H54 (cell line): ENCODE data around the gene WDCP.

ENCODE experiments used
- DNase-seq: peaks from one replicate; pipeline ENCODE4 v3.0.0; 2011; ENCODE audit warnings: low spot score, mixed read lengths; ENCODE audit not compliant: insufficient read length
- FAIRE-seq: peaks from 3 replicates; lab custom pipeline; 2011; peaks lifted over from hg19 to GRCh38; lab: Jason Lieb, UNC
- POLR2A ChIP-seq: IDR thresholded peaks from 2 replicates; pipeline ENCODE4 v1.6.1; 2011; ENCODE audit warnings: low read depth, mild to moderate bottlenecking, low read length

WDCP gene

DNA sequence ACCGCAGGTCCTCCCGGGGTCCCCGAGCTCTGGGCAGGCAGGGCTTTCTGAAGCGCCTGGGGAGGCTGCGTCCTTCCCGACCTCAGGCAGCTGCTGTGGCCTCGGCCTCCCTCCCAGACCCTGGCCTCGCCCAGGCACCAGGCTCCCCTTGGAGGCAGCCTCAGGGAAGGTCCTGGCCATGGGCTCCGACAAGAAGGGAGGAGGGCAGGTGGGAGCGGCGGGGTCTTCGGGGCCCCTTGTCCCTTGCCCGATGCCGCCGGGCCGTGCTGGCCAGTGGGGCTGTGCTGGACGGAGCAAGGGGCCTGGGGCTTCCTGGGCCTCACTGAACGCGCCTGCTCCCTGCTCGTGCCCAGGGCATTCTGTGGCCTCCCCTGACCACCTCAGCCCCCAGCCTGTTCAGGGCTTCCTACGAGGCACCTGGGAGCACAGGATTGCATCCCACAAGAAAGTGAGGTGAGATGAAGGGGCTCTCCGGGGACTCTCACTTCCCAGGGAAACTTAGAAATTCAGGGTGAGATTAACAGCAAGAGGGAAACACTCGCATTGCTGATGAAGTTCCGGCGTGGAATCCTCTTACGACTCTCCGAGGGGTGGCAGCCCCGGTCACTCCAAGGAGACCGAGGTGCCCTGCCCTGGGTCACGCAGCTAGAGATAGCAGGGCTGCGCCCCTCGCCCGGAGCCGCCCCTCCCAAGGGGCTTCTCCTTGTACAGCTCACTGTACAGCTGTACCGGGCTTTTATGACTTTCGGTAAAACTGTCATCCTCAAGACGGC is 36.5 kb downstream of the WDCP start:
- FAIRE-seq (no peak), DNase-seq (no peak)
- no peak for TF ChIP-seq POLR2A

GRCh38 chr2:24009680-24010476 is 37.3 kb downstream of the WDCP start, which contains the start of gene MFSD2B:
Gene MFSD2B, plus strand, starts transcription at chr2:24010085. Its CDS starts 12 bp downstream, at chr2:24010097.
- TF ChIP-seq POLR2A: no peak
- FAIRE-seq: no peak
- DNase-seq: no peak

- FAIRE-seq (no peak), DNase-seq (no peak)
- TF ChIP-seq POLR2A: no peak
Observed at GRCh38 chr2:24009367-24009679, 37.9 kb downstream of the WDCP start.

- TF ChIP-seq POLR2A: no peak
- no peak for DNase-seq
- FAIRE-seq: no peak
Observed at GRCh38 chr2:24008672-24009366, 38.4 kb downstream of the WDCP start.

DNA sequence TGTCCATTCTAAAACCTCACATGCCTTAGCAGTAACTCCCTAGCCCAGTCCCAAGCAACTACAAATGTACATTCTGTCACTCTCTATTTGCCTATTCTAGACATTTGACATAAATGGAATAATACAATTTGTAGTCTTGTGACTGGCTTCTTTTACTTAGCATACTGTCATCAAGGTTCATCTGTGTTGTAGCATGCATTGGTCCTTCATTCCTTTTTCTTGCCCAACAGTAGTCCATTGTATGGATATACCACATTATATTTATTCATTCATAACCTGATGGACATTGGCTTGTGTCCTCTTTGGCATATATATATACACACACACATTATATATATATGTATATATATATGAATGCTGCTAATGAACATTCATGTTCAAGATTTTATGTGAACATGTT is 39.5 kb downstream of the WDCP start:
- no peak for FAIRE-seq
- no peak for TF ChIP-seq POLR2A
- DNase-seq: no peak

DNA sequence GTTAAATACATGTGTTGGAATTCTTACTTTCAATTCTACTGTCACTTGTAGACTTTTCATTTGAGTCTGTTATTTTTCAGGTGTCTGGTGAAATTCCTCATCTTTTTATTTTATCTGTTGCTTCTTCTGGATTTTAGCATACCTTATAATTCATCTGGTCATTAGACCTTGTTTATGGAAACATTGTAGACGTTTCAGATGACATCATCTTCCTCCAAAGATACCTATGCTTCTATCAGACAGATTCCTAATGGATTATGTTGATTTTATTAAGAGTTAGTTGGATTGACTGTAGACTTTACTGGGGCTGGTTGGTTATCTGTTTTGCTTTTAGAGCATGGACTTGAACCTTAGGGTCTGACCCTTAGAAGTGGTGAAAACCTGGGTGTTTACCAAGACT is 52.6 kb downstream of the WDCP start:
- no peak for FAIRE-seq
- TF ChIP-seq POLR2A: no peak

DNA sequence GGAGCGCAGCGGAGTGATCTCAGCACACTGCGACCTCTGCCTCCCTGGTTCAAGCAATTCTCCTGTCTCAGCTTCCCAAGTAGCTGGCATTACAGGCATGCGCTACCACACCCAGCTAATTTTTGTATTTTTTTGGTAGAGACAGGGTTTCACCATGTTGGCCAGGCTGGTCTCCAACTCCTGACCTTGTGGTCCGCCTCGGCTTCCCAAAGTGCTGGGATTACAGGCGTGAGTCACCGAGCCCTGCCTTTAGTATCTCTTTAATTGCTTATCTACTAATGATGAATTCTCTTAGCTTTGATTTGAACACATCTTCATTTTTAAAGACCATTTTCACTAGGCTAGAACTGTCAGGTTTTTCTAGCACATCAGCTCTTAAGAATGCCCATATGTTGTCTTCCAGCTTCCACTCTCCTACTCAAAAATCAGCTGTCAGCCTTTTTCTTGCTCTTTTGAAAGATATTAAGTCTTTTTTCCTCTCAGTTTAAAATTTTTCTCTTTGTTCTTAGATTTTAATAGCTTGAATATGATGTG is 53.4 kb downstream of the WDCP start:
- DNase-seq (no peak), FAIRE-seq (no peak)
- no peak for TF ChIP-seq POLR2A

More for the DNA sequence above, 52.6 kb downstream of the WDCP start:
- no peak for DNase-seq

DNA sequence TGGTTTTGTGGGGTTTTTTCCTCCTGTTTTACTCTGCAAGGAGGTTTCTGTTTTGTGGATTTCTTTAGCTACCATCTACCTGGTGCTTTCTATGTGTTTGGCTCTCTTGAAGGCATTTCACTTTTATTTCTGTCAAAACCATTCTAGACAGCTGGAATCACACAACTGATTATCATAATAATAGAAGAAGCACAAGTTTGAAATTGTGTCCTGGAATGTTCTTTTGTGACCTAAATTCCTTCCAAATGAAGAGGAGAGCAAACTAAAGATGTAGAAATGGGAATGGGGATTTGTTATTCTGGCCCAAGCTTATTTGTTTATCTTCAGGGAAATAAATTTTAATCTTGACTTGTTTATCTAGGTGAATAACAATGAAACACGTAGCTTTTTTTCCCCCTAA is 54.3 kb downstream of the WDCP start:
- no peak for TF ChIP-seq POLR2A
- FAIRE-seq (no peak), DNase-seq (no peak)

- DNase-seq (no peak), FAIRE-seq (peak; percentile 94)
- TF ChIP-seq POLR2A: no peak
Observed at GRCh38 chr2:23988371-23988770, 58.8 kb downstream of the WDCP start.
